ENCODE data around the gene SETD3. TPM values are rescaled to one million over a fixed set of nuclear protein-coding genes. Genes with fewer than 3 reads are reported as not detected.

Gene SETD3
- total RNA-seq, 4 donors from 2014 or later = 127 to 184 (median 162) TPM

GRCh38 chr14:99525699-99526080, 45.0 kb upstream of the SETD3 start:
- 60% methylated on average over 1 of the region's 12 CpGs; no CpG with 5 or more reads in 1 of the 2 donors for WGBS, 2 donors (ENCODE audit: low coverage in 1 of 2)
- H3K36me3 ChIP-seq = peaks cover 0 to 6% of the 10 kb centered on the region in 2 donors
- no peaks in the 10 kb centered on the region for H3K27me3 ChIP-seq
- H3K4me1 ChIP-seq = peaks cover 3 to 72% (median 35%) of the 10 kb centered on the region in 3 donors
- no peak for TF ChIP-seq EP300 (IDR thresholded peaks at IDR 0.05)
- TF ChIP-seq POLR2A (IDR thresholded peaks at IDR 0.05) = no peak
- no peak for TF ChIP-seq CTCF (IDR thresholded peaks at IDR 0.05)
- TF ChIP-seq POLR2AphosphoS5 (IDR thresholded peaks at IDR 0.05) = no peak
- ATAC-seq = no peak
- H3K9me3 ChIP-seq = no peaks in the 10 kb centered on the region
- no peak overlapping the region for H3K4me3 ChIP-seq
- peak overlapping the region in 3 of 4 donors; percentile 76 to 86 (median 79) for H3K27ac ChIP-seq

- H3K9me3 ChIP-seq = no peaks in the 10 kb centered on the region
- H3K36me3 ChIP-seq = peaks cover 0 to 6% of the 10 kb centered on the region in 2 donors
- H3K4me3 ChIP-seq = no peak overlapping the region
- H3K27me3 ChIP-seq = no peaks in the 10 kb centered on the region
- peak in 1 of 4 experiments; percentile 61 for TF ChIP-seq CTCF (IDR thresholded peaks at IDR 0.05)
- no peak for TF ChIP-seq EP300 (IDR thresholded peaks at IDR 0.05)
- H3K4me1 ChIP-seq = peaks cover 3 to 66% (median 35%) of the 10 kb centered on the region in 3 donors
- ATAC-seq = no peak
- WGBS, 2 donors (ENCODE audit: low coverage in 1 of 2) = 55% methylated on average over 2 of the region's 17 CpGs; no CpG with 5 or more reads in 1 of the 2 donors
- H3K27ac ChIP-seq = peak overlapping the region; percentile 3 to 86 (median 78)
These were observed 44.4 kb upstream of the SETD3 start for GRCh38 chr14:99524804-99525698.

- peak overlapping the region; percentile 4 to 86 (median 78) for H3K27ac ChIP-seq
- no peak for TF ChIP-seq CTCF (IDR thresholded peaks at IDR 0.05)
- no peak for TF ChIP-seq EP300 (IDR thresholded peaks at IDR 0.05)
- TF ChIP-seq POLR2AphosphoS5 (IDR thresholded peaks at IDR 0.05) = peak; percentile 40
- H3K36me3 ChIP-seq = peaks cover 0 to 6% of the 10 kb centered on the region in 2 donors
- H3K4me3 ChIP-seq = no peak overlapping the region
- no peaks in the 10 kb centered on the region for H3K9me3 ChIP-seq
- peaks cover 3 to 62% (median 35%) of the 10 kb centered on the region in 3 donors for H3K4me1 ChIP-seq
- 12 to 17% methylated on average over 3 to 8 of the region's 16 CpGs for WGBS, 2 donors (ENCODE audit: low coverage in 1 of 2)
- no peaks in the 10 kb centered on the region for H3K27me3 ChIP-seq
- ATAC-seq = peak; percentile 60
These were observed 43.5 kb upstream of the SETD3 start for GRCh38 chr14:99524091-99524661.

GRCh38 chr14:99523704-99524055, 43.0 kb upstream of the SETD3 start:
- no peak overlapping the region for H3K4me3 ChIP-seq
- peaks cover 0 to 6% of the 10 kb centered on the region in 2 donors for H3K36me3 ChIP-seq
- no peaks in the 10 kb centered on the region for H3K9me3 ChIP-seq
- H3K27me3 ChIP-seq = no peaks in the 10 kb centered on the region
- no peak for TF ChIP-seq CTCF (IDR thresholded peaks at IDR 0.05)
- no peak for TF ChIP-seq EP300 (IDR thresholded peaks at IDR 0.05)
- H3K27ac ChIP-seq = peak overlapping the region; percentile 22 to 86 (median 78)
- ATAC-seq = no peak
- WGBS, 2 donors (ENCODE audit: low coverage in 1 of 2) = no CpG with 5 or more reads among the region's 5 CpGs
- H3K4me1 ChIP-seq = peaks cover 3 to 64% (median 36%) of the 10 kb centered on the region in 3 donors

All from gastroesophageal sphincter (tissue), 4 donors.